SK-N-SH (cell line): ENCODE measurements around the gene CHD8.

Experiments
- CHD2 ChIP-seq: fragments of 150-350 bp; IDR thresholded peaks from 2 replicates; pipeline ENCODE4 v1.6.1; 2018; ENCODE audit warnings: low read length; ENCODE audit not compliant: partially characterized antibody
- MEF2A ChIP-seq: IDR thresholded peaks from 2 replicates; pipeline ENCODE4 v1.4.0; 2012; ENCODE audit warnings: low read depth, borderline replicate concordance
- RCOR1 ChIP-seq: fragments of 150-350 bp; IDR thresholded peaks from 2 replicates; pipeline ENCODE4 v1.6.1; 2017; ENCODE audit warnings: antibody characterized with exemption, low read length
- TF ChIP-seq, protein P1 (sequence below): fragments of 200-600 bp; sonication (generic); IDR thresholded peaks from 2 replicates; pipeline ENCODE4 v1.6.1; 2017; ENCODE audit warnings: antibody characterized with exemption, mild to moderate bottlenecking, moderate library complexity

DNA sequence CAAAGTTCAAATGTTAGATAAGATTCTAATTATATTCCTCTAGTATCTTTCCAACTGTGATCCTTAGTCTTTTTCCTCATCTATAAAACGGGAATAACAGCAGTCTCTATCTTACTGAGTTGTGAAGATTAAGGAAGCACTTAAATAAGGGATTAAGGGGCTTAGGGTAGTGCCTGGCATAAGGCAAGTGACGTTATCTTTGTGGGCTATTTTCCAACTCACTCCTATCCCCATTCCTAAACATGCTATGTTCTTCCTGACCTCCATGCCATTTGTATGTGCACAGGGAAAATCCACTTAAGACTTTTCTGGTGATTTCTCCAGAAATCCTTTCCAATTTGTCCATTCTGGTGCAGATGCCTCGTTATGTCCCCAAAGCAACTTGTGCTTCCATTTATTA lies 105.4 kb downstream of the CHD8 start:
- TF ChIP-seq, protein P1, sequence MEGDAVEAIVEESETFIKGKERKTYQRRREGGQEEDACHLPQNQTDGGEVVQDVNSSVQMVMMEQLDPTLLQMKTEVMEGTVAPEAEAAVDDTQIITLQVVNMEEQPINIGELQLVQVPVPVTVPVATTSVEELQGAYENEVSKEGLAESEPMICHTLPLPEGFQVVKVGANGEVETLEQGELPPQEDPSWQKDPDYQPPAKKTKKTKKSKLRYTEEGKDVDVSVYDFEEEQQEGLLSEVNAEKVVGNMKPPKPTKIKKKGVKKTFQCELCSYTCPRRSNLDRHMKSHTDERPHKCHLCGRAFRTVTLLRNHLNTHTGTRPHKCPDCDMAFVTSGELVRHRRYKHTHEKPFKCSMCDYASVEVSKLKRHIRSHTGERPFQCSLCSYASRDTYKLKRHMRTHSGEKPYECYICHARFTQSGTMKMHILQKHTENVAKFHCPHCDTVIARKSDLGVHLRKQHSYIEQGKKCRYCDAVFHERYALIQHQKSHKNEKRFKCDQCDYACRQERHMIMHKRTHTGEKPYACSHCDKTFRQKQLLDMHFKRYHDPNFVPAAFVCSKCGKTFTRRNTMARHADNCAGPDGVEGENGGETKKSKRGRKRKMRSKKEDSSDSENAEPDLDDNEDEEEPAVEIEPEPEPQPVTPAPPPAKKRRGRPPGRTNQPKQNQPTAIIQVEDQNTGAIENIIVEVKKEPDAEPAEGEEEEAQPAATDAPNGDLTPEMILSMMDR, result no peak
- TF ChIP-seq MEF2A, result no peak
- no peak for TF ChIP-seq CHD2
- TF ChIP-seq RCOR1, result no peak
